H9 (cell line): Measurements from ENCODE around the gene SCLY. TPM values are rescaled to one million over a fixed set of nuclear protein-coding genes. Genes with fewer than 3 reads are reported as not detected.

Experiments
- DNase-seq: peaks from one replicate; pipeline ENCODE4 v3.0.0-alpha.2; 2017
- H2AFZ ChIP-seq: one replicate; pipeline ENCODE4 v1.6.1; 2013; ENCODE audit warnings: mild to moderate bottlenecking, low read length, control low read depth, moderate library complexity
- H2AK5ac ChIP-seq: 2 replicates; pipeline ENCODE4 v1.6.1; 2013; ENCODE audit warnings: low read length, control low read depth, mixed read lengths; ENCODE audit not compliant: insufficient read length
- H2BK120ac ChIP-seq: one replicate; pipeline ENCODE4 v1.6.1; 2013; ENCODE audit warnings: low read depth, mild to moderate bottlenecking, low read length, control low read depth, inconsistent platforms; ENCODE audit not compliant: poor library complexity, severe bottlenecking
- H2BK12ac ChIP-seq: 2 replicates; pipeline ENCODE4 v1.6.1; 2013; ENCODE audit warnings: low read length, control low read depth, mixed read lengths, low read depth; ENCODE audit not compliant: insufficient read length
- H2BK15ac ChIP-seq: 2 replicates; pipeline ENCODE4 v1.6.1; 2013; ENCODE audit warnings: low read depth, low read length, control low read depth
- H2BK20ac ChIP-seq: one replicate; pipeline ENCODE4 v1.6.1; 2013; ENCODE audit warnings: low read depth, mild to moderate bottlenecking, low read length, control low read depth, inconsistent platforms; ENCODE audit not compliant: poor library complexity, severe bottlenecking
- H2BK5ac ChIP-seq: 2 replicates; pipeline ENCODE4 v1.6.1; 2013; ENCODE audit warnings: low read length, control low read depth, mixed read lengths; ENCODE audit not compliant: insufficient read length
- H3K14ac ChIP-seq: 2 replicates; pipeline ENCODE4 v1.6.1; 2013; ENCODE audit warnings: low read length, control low read depth; ENCODE audit not compliant: insufficient read depth
- H3K18ac ChIP-seq: 2 replicates; pipeline ENCODE4 v1.6.1; 2013; ENCODE audit warnings: low read depth, mild to moderate bottlenecking, mixed read lengths, low read length, control low read depth; ENCODE audit not compliant: insufficient read length
- H3K23ac ChIP-seq: 2 replicates; pipeline ENCODE4 v1.6.1; 2013; ENCODE audit warnings: low read length, control low read depth, mixed read lengths, low read depth; ENCODE audit not compliant: insufficient read length
- H3K23me2 ChIP-seq: 2 replicates; pipeline ENCODE4 v1.6.1; 2013; ENCODE audit warnings: low read depth, mild to moderate bottlenecking, mixed read lengths, low read length, control low read depth; ENCODE audit not compliant: insufficient read length, poor library complexity, severe bottlenecking
- H3K27ac ChIP-seq: 2 replicates; pipeline ENCODE4 v1.5.1; 2013; ENCODE audit warnings: low read length, control low read depth, mixed read lengths, low read depth; ENCODE audit not compliant: insufficient read length
- H3K27me3 ChIP-seq: 2 replicates; pipeline ENCODE4 v1.6.1; 2013; ENCODE audit warnings: low read length, control low read depth, inconsistent platforms; ENCODE audit not compliant: insufficient read depth
- H3K4ac ChIP-seq: 2 replicates; pipeline ENCODE4 v1.6.1; 2013; ENCODE audit warnings: low read depth, mild to moderate bottlenecking, control low read depth, inconsistent platforms, low read length, moderate library complexity
- H3K4me1 ChIP-seq: 2 replicates; pipeline ENCODE4 v1.6.1; 2013; ENCODE audit warnings: low read length, control low read depth, inconsistent platforms; ENCODE audit not compliant: insufficient read depth
- H3K4me2 ChIP-seq: 2 replicates; pipeline ENCODE4 v1.6.1; 2013; ENCODE audit warnings: low read length, control low read depth, mixed read lengths; ENCODE audit not compliant: insufficient read length, insufficient read depth
- H3K56ac ChIP-seq: 2 replicates; pipeline ENCODE4 v1.6.1; 2013; ENCODE audit warnings: low read depth, mild to moderate bottlenecking, mixed read lengths, low read length, control low read depth; ENCODE audit not compliant: insufficient read length
- H3K79me1 ChIP-seq: 2 replicates; pipeline ENCODE4 v1.6.1; 2013; ENCODE audit warnings: low read depth, mild to moderate bottlenecking, moderate library complexity, low read length, control low read depth, inconsistent platforms; ENCODE audit not compliant: insufficient read depth, poor library complexity, severe bottlenecking
- H3K79me2 ChIP-seq: 2 replicates; pipeline ENCODE4 v1.6.1; 2013; ENCODE audit warnings: low read length, control low read depth, inconsistent platforms; ENCODE audit not compliant: insufficient read depth
- H3K9ac ChIP-seq: 2 replicates; pipeline ENCODE4 v1.6.1; 2013; ENCODE audit warnings: low read length, control low read depth, mixed read lengths; ENCODE audit not compliant: insufficient read length; ENCODE audit errors: extremely low read depth
- H3K9me3 ChIP-seq: one replicate; pipeline ENCODE4 v1.6.1; 2013; ENCODE audit warnings: low read depth, low read length, inconsistent platforms; ENCODE audit not compliant: control insufficient read depth
- H3T11ph ChIP-seq: one replicate; pipeline ENCODE4 v1.6.1; 2013; ENCODE audit warnings: mild to moderate bottlenecking, low read length, control low read depth, inconsistent platforms
- H4K20me1 ChIP-seq: one replicate; pipeline ENCODE4 v1.6.1; 2013; ENCODE audit not compliant: control insufficient read depth, insufficient read length, insufficient read depth
- H4K5ac ChIP-seq: 2 replicates; pipeline ENCODE4 v1.6.1; 2013; ENCODE audit warnings: low read depth, mild to moderate bottlenecking, mixed read lengths, low read length, control low read depth; ENCODE audit not compliant: insufficient read length
- H4K8ac ChIP-seq: replicated peaks from 2 replicates; pipeline ENCODE4 v1.6.1; 2013; ENCODE audit warnings: low read length, control low read depth, mixed read lengths, low read depth; ENCODE audit not compliant: insufficient read length
- H4K91ac ChIP-seq: 2 replicates; pipeline ENCODE4 v1.6.1; 2013; ENCODE audit warnings: low read depth, mild to moderate bottlenecking, moderate library complexity, mixed read lengths, low read length, control low read depth; ENCODE audit not compliant: insufficient read length
- H3K27ac Mint-ChIP-seq, 3 experiments: 2 replicates in 2 of 3; 3 replicates in 1 of 3; pipeline ENCODE4 v1.8.0; 2020 to 2021; ENCODE audit warnings: mixed read lengths in 3 of 3, mild to moderate bottlenecking in 1 of 3, moderate library complexity in 1 of 3
- H3K27me3 Mint-ChIP-seq: 2 replicates; pipeline ENCODE4 v1.8.0; 2021; ENCODE audit warnings: low read depth, mild to moderate bottlenecking, moderate library complexity, mixed read lengths
- H3K36me3 Mint-ChIP-seq, 3 experiments: 2 replicates in 2 of 3; 3 replicates in 1 of 3; pipeline ENCODE4 v1.8.0; 2020 to 2021; ENCODE audit warnings: low read depth in 3 of 3, mixed read lengths in 3 of 3; ENCODE audit not compliant: insufficient read depth in 1 of 3
- H3K4me1 Mint-ChIP-seq, 2 experiments: 2 replicates each; pipeline ENCODE4 v1.8.0; 2020; ENCODE audit warnings: mixed read lengths in 2 of 2
- H3K4me3 Mint-ChIP-seq, 2 experiments: 2 replicates in 1 of 2; 3 replicates in 1 of 2; pipeline ENCODE4 v1.8.0; 2020 to 2021; ENCODE audit warnings: mild to moderate bottlenecking in 2 of 2, mixed read lengths in 2 of 2, moderate library complexity in 1 of 2
- H3K9me3 Mint-ChIP-seq, 2 experiments: 2 replicates in 1 of 2; 3 replicates in 1 of 2; pipeline ENCODE4 v1.8.0; 2020; ENCODE audit warnings: mild to moderate bottlenecking in 2 of 2, mixed read lengths in 2 of 2, moderate library complexity in 1 of 2
- WGBS: extraction: QIAGEN DNeasy Blood & Tissue Kit; methylation state at CpG from one replicate; pipeline ENCODE4 v1.1.7; 2013; ENCODE audit warnings: missing lambda C conversion rate, low lambda C conversion rate, mixed read lengths; ENCODE audit not compliant: insufficient read length; ENCODE audit errors: extremely low coverage; 5-methylcytosine and 5-hydroxymethylcytosine counted together
- total RNA-seq: library from RNA; stranded (reverse); gene quantifications from 2 replicates; pipeline ENCODE4 v1.2.1, GENCODE V29; 2021
- TF ChIP-seq, protein P1 (sequence below): fragments of 200-600 bp; sonication (generic); conservative IDR thresholded peaks from 3 replicates; pipeline ENCODE4 v1.8.0; 2021; ENCODE audit warnings: antibody characterized with exemption, mild to moderate bottlenecking

The SCLY gene
- total RNA-seq, 1 experiment from 2014 or later = 55.3 TPM

DNA sequence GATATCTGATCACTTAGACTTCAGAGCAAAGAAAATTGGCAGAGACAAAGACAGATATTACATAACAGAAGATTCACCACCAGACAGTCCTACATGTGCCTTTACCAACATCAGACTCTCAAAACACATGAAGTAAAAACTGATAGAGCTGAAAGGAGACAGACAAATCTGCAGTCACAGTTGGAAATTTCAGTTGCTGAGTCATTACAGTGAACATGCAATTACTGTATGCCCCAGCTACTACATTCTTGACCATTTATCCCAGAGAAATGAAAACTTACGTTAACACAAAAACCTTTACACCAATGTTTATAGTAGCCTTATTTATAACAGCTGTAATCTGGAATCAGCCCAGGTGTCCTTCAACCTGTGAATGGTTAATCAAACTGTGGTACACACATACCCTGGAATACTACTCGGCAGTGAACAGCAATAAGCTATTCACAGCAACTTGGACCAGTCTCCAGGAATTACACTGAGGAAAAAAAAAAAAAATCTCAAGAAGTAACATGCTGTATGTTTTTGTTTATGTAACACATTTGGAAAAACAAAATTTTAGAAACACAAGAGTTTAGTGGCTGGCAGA lies 7.5 kb upstream of the SCLY start:
- no peaks in the 10 kb centered on the region for H4K20me1 ChIP-seq
- no peaks in the 10 kb centered on the region for H3K4me1 ChIP-seq
- no peaks in the 10 kb centered on the region for H3K27me3 ChIP-seq
- H3K9me3 ChIP-seq = no peaks in the 10 kb centered on the region
- no peak overlapping the region for H2AK5ac ChIP-seq
- H3K23ac ChIP-seq = no peak overlapping the region
- Mint-ChIP-seq H3K27me3 (peaks cover 19% of the 10 kb centered on the region), H3K4me3 (no peak overlapping the region), H3K36me3 (peaks cover 0 to 7% (median 0%) of the 10 kb centered on the region in 3 experiments; a peak in 2 of 7 replicates), H3K4me1 (no peaks in the 10 kb centered on the region), H3K27ac (no peak overlapping the region), H3K9me3 (peaks cover 10 to 12% of the 10 kb centered on the region in 2 experiments)
- no peak overlapping the region for H2BK20ac ChIP-seq
- no peak overlapping the region for H3K4ac ChIP-seq
- no peak overlapping the region for H3K4me2 ChIP-seq
- no peak overlapping the region for H3T11ph ChIP-seq
- no CpG with 5 or more reads among the region's 2 CpGs for WGBS
- no peak for DNase-seq
- TF ChIP-seq, protein P1, sequence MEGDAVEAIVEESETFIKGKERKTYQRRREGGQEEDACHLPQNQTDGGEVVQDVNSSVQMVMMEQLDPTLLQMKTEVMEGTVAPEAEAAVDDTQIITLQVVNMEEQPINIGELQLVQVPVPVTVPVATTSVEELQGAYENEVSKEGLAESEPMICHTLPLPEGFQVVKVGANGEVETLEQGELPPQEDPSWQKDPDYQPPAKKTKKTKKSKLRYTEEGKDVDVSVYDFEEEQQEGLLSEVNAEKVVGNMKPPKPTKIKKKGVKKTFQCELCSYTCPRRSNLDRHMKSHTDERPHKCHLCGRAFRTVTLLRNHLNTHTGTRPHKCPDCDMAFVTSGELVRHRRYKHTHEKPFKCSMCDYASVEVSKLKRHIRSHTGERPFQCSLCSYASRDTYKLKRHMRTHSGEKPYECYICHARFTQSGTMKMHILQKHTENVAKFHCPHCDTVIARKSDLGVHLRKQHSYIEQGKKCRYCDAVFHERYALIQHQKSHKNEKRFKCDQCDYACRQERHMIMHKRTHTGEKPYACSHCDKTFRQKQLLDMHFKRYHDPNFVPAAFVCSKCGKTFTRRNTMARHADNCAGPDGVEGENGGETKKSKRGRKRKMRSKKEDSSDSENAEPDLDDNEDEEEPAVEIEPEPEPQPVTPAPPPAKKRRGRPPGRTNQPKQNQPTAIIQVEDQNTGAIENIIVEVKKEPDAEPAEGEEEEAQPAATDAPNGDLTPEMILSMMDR = no peak
- no peaks in the 10 kb centered on the region for H3K79me1 ChIP-seq
- H2AFZ ChIP-seq = no peak overlapping the region
- H3K14ac ChIP-seq = no peak overlapping the region
- no peak overlapping the region for H4K5ac ChIP-seq
- no peak overlapping the region for H2BK15ac ChIP-seq
- no peak overlapping the region for H2BK5ac ChIP-seq
- H3K27ac ChIP-seq = no peak overlapping the region
- no peak overlapping the region for H4K91ac ChIP-seq
- H3K23me2 ChIP-seq = no peaks in the 10 kb centered on the region
- no peak overlapping the region for H2BK12ac ChIP-seq
- H2BK120ac ChIP-seq = no peak overlapping the region
- H3K9ac ChIP-seq = no peak overlapping the region
- H4K8ac ChIP-seq = no peak overlapping the region
- no peak overlapping the region for H3K18ac ChIP-seq
- no peaks in the 10 kb centered on the region for H3K79me2 ChIP-seq
- no peak overlapping the region for H3K56ac ChIP-seq
